Large intestine (tissue), 3 donors: ENCODE data around the gene DEK. TPM values are rescaled to one million over a fixed set of nuclear protein-coding genes. Genes with fewer than 3 reads are reported as not detected.
"Not testable (repeated sequence)": the region's sequence is repeated elsewhere in the genome, so short reads cannot be mapped to it uniquely, and the experiment has no call there.

Experiments used
- DNase-seq, 2 donors: peaks; one replicate each; pipeline versions ENCODE4 v3.0.0 to v3.0.0-alpha.2; 2013
- H3K27ac ChIP-seq: one replicate; pipeline ENCODE4 v1.5.1; 2013; ENCODE audit warnings: low read length
- H3K27me3 ChIP-seq: 2 replicates; pipeline ENCODE4 v1.6.1; 2013; ENCODE audit warnings: low read length; ENCODE audit not compliant: control insufficient read depth, insufficient read depth
- H3K36me3 ChIP-seq: 2 replicates; pipeline ENCODE4 v1.6.1; 2013; ENCODE audit warnings: low read length; ENCODE audit not compliant: control insufficient read depth, insufficient read depth
- H3K4me1 ChIP-seq: one replicate; pipeline ENCODE4 v1.6.1; 2013; ENCODE audit warnings: low read length; ENCODE audit not compliant: control insufficient read depth, insufficient read depth
- H3K4me3 ChIP-seq: one replicate; pipeline ENCODE4 v1.5.1; 2013; ENCODE audit warnings: low read length
- H3K9me3 ChIP-seq: one replicate; pipeline ENCODE4 v1.6.1; 2013; ENCODE audit warnings: mild to moderate bottlenecking, low read depth, low read length, moderate library complexity; ENCODE audit not compliant: control insufficient read depth
- WGBS: methylation state at CpG from one replicate; pipeline ENCODE4 v1.1.5; 2013; ENCODE audit warnings: low lambda C conversion rate; ENCODE audit not compliant: insufficient coverage; 5-methylcytosine and 5-hydroxymethylcytosine counted together
- polyA plus RNA-seq: library from polyadenylated mRNA; unstranded; fragments of 120-200 nt; gene quantifications from one replicate; pipeline ENCODE4 v1.2.1, GENCODE V29; 2013

The DEK gene
- polyA plus RNA-seq, 1 donor = 108 TPM

DNA sequence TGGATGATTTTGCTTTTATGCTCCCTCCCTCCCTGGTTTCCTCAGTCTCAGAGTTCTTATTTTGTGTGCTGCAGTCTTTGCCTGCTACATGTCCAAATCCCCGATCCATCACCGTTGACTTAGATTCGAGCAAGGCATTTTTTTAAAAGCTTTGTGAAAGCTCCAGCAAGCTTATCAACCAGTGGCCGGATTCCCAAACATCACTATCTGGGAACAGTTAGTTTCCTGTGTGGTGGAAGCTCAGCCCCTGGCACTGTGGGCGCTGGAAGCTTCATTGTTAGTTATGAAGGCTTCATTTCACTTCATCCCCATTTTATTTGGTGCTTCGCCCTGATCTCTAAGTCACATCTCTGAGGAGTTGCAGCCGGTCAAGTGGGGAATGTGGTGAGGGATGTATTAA, 44.7 kb downstream of the DEK start:
- H3K36me3 ChIP-seq = peaks cover 34% of the 10 kb centered on the region
- no peaks in the 10 kb centered on the region for H3K27me3 ChIP-seq
- WGBS = 100% methylated on average over 1 of the region's 7 CpGs

DNA sequence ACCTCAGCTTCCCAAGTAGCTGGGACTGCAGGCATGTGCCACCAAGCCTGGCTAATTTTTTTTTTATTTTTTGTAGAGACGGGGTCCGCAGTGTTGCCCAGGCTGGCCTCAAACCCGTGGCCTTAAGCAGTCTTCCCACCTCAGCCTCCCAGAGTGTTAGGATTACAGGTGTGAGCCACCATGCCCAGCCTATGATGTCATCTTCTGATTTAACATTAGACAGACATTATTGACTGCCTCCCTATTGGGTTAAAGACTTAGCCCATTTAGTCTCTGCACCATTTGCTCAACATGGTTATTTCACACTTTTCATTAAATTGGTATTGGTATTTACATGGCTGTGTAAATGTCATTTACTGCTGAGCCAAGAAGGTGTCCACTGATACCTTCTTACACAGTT, 46.1 kb downstream of the DEK start:
- H3K36me3 ChIP-seq = peaks cover 38% of the 10 kb centered on the region
- no peak overlapping the region for H3K27ac ChIP-seq
- H3K4me1 ChIP-seq = no peaks in the 10 kb centered on the region
- no peaks in the 10 kb centered on the region for H3K27me3 ChIP-seq
- DNase-seq = no peak
- no peaks in the 10 kb centered on the region for H3K9me3 ChIP-seq
- H3K4me3 ChIP-seq = no peak overlapping the region
- no CpG with 5 or more reads among the region's 3 CpGs for WGBS

More for the DNA sequence above, 44.7 kb downstream of the DEK start:
- Histone ChIP-seq H3K4me1 (no peaks in the 10 kb centered on the region), H3K4me3 (no peak overlapping the region), H3K27ac (no peak overlapping the region), H3K9me3 (no peaks in the 10 kb centered on the region)
- no peak for DNase-seq

GRCh38 chr6:18216411-18216810, 47.9 kb downstream of the DEK start:
- Histone ChIP-seq H3K27me3 (no peaks in the 10 kb centered on the region), H3K4me3 (no peak overlapping the region), H3K4me1 (no peaks in the 10 kb centered on the region), H3K9me3 (no peaks in the 10 kb centered on the region), H3K36me3 (peaks cover 32% of the 10 kb centered on the region), H3K27ac (no peak overlapping the region)
- no CpG with 5 or more reads among the region's 7 CpGs for WGBS
- DNase-seq = no peak

GRCh38 chr6:18215436-18215835, 48.9 kb downstream of the DEK start:
- Histone ChIP-seq H3K27me3 (no peaks in the 10 kb centered on the region), H3K27ac (no peak overlapping the region), H3K4me1 (no peaks in the 10 kb centered on the region), H3K36me3 (peaks cover 27% of the 10 kb centered on the region), H3K9me3 (no peaks in the 10 kb centered on the region), H3K4me3 (no peak overlapping the region)
- WGBS = 88% methylated on average over 2 of the region's 7 CpGs
- no peak for DNase-seq

DNA sequence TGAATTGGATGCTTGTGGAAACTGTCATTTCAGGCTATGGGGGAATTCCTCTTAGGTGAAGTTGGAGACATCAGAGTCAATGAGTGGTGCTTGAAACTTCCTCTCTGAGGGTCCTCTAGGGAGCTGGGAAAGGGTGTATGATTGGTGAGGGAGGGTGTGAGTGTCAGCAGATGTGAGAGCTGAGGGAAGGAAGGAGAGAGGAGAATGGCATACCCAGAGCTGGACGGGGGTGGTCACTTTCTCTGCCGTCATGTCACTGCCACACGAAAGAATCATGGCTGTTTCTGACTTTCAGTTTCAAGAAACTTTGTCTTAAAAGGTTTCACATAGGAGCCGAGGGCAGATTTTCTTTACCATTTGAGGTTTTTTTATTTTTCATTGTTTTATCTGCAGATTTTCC, 50.3 kb downstream of the DEK start:
- Histone ChIP-seq H3K36me3 (peaks cover 23% of the 10 kb centered on the region), H3K4me3 (no peak overlapping the region), H3K4me1 (no peaks in the 10 kb centered on the region), H3K27ac (no peak overlapping the region), H3K9me3 (no peaks in the 10 kb centered on the region), H3K27me3 (no peaks in the 10 kb centered on the region)
- WGBS = 100% methylated on average over 3 of the region's 4 CpGs
- no peak for DNase-seq

- Histone ChIP-seq H3K4me3 (no peak overlapping the region), H3K27ac (no peak overlapping the region), H3K27me3 (no peaks in the 10 kb centered on the region), H3K9me3 (no peaks in the 10 kb centered on the region), H3K4me1 (no peaks in the 10 kb centered on the region), H3K36me3 (peaks cover 23% of the 10 kb centered on the region)
- no peak for DNase-seq
- WGBS = no CpG with 5 or more reads among the region's 9 CpGs
Observed at GRCh38 chr6:18213439-18213838, 50.9 kb downstream of the DEK start.

- Histone ChIP-seq H3K4me3 (no peak overlapping the region), H3K27ac (no peak overlapping the region), H3K27me3 (no peaks in the 10 kb centered on the region), H3K36me3 (peaks cover 17% of the 10 kb centered on the region), H3K4me1 (no peaks in the 10 kb centered on the region), H3K9me3 (no peaks in the 10 kb centered on the region)
- WGBS = 80% methylated on average over 2 of the region's 4 CpGs
- DNase-seq = no peak
Observed at GRCh38 chr6:18212231-18212630, 52.1 kb downstream of the DEK start.

DNA sequence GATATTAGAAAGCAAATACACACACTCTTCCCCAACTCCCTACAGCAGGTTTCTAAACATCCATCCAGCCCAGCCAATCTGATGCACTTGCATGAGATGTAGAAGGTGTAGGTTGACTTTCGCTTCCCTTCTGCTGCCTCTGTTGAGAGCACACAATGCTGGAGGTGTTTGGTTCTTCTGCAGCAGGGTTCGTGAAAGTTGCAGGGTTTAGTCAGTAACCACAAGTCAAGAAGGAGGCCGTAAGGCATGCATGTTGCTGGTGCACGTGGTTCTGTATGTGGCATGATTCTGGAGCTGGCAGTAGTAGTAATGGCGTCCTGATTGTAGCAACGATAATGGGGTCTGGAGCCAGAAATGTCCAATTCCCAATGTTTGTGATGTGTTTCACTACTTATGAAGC, 53.0 kb downstream of the DEK start:
- Histone ChIP-seq H3K27ac (no peak overlapping the region), H3K27me3 (no peaks in the 10 kb centered on the region), H3K9me3 (no peaks in the 10 kb centered on the region), H3K4me1 (no peaks in the 10 kb centered on the region), H3K4me3 (no peak overlapping the region), H3K36me3 (peaks cover 17% of the 10 kb centered on the region)
- WGBS = no CpG with 5 or more reads among the region's 6 CpGs
- no peak for DNase-seq

- no CpG with 5 or more reads among the region's 5 CpGs for WGBS
- no peak overlapping the region for H3K27ac ChIP-seq
- peaks cover 17% of the 10 kb centered on the region for H3K36me3 ChIP-seq
- H3K27me3 ChIP-seq = no peaks in the 10 kb centered on the region
- no peaks in the 10 kb centered on the region for H3K4me1 ChIP-seq
- no peak for DNase-seq
- no peaks in the 10 kb centered on the region for H3K9me3 ChIP-seq
- no peak overlapping the region for H3K4me3 ChIP-seq
Observed at GRCh38 chr6:18210707-18211106, 53.6 kb downstream of the DEK start.

DNA sequence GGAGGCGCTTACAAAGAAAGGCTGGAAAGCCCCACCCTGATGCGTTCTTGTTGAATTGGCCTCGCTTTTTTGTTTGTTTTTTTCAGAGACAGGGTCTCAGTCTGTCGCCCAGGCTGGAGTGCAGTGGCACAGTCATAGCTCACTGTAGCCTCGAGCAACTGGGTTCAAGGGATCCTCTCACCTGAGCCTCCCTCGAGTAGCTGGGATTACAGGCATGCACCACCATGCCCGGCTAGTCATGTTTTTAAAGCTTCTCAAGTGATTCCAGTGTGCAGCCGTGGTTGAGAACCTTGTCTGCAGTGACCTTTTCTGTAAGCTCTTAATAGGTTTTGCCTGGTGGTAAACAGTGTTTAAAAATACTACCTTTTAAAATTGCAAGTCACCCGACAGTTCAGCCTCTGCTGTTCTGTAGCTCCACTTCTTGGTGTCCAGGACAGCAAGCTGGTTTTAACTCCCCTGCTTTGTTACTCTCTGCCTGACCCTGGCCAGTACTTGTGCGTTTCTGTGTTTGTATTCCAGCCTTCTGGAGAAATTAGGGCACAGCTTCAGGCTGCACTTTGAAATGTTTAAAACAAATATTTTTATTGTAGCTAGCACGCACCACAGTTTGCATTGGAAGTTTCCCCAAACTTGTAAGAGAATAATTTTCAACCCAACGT, 54.7 kb downstream of the DEK start:
- H3K4me3 ChIP-seq = no peak overlapping the region
- H3K27ac ChIP-seq = no peak overlapping the region
- no peaks in the 10 kb centered on the region for H3K9me3 ChIP-seq
- WGBS = 80% methylated on average over 1 of the region's 12 CpGs
- no peaks in the 10 kb centered on the region for H3K27me3 ChIP-seq
- H3K36me3 ChIP-seq = peaks cover 13% of the 10 kb centered on the region
- H3K4me1 ChIP-seq = no peaks in the 10 kb centered on the region
- no peak for DNase-seq

DNA sequence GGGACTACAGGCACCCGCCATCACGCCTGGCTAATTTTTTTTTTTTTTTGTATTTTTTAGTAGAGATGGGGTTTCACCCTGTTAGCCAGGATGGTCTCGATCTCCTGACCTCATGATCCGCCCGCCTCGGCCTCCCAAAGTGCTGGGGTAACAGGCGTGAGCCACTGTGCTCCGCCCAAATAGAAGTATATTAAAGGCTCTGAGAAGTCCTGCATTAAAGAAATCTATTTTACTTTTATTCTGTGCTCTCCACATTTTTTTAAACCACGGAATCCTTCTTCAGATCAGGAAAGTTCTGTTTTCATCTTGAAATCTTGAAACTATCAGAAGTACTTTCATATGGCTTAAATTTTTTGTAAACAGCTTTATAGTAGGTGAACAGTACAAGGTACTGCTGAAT, 55.6 kb downstream of the DEK start:
- not testable (repeated sequence) for H3K27me3 ChIP-seq

More for the DNA sequence above, 55.6 kb downstream of the DEK start:
- DNase-seq, H3K9me3 ChIP-seq, H3K4me1 ChIP-seq, H3K4me3 ChIP-seq, H3K27ac ChIP-seq: not testable (repeated sequence)
- peaks cover 13% of the 10 kb centered on the region for H3K36me3 ChIP-seq
- 100% methylated on average over 3 of the region's 9 CpGs for WGBS
